Astrocyte (in vitro differentiated cells and primary cell): ENCODE results near the gene ATP10A. TPM values are rescaled to one million over a fixed set of nuclear protein-coding genes. Genes with fewer than 3 reads are reported as not detected.

Experiments
- DNase-seq: peaks from one replicate; pipeline ENCODE4 v3.0.0-alpha.2; 2010; ENCODE audit warnings: low read depth
- FAIRE-seq: peaks from 2 replicates; lab custom pipeline; 2011; peaks lifted over from hg19 to GRCh38; lab: Jason Lieb, UNC
- H2AFZ ChIP-seq: 2 replicates; pipeline ENCODE4 v1.6.0; 2012; ENCODE audit warnings: low read depth, low read length, inconsistent platforms
- H3K27ac ChIP-seq: 2 replicates; pipeline ENCODE4 v1.5.1; 2011; ENCODE audit warnings: low read depth, low read length, inconsistent platforms
- H3K27me3 ChIP-seq: 2 replicates; pipeline ENCODE4 v1.6.0; 2011; ENCODE audit warnings: low read length, inconsistent platforms; ENCODE audit not compliant: insufficient read depth
- H3K36me3 ChIP-seq: 2 replicates; pipeline ENCODE4 v1.5.1; 2011; ENCODE audit warnings: low read length, inconsistent platforms; ENCODE audit not compliant: insufficient read depth
- H3K4me1 ChIP-seq: 2 replicates; pipeline ENCODE4 v1.5.1; 2011; ENCODE audit warnings: low read length, inconsistent platforms; ENCODE audit not compliant: insufficient read depth
- H3K4me2 ChIP-seq: 2 replicates; pipeline ENCODE4 v1.6.0; 2012; ENCODE audit warnings: low read length, inconsistent platforms
- H3K4me3 ChIP-seq: 2 replicates; pipeline ENCODE4 v1.5.1; 2011; ENCODE audit warnings: low read depth, mild to moderate bottlenecking, low read length, inconsistent platforms; ENCODE audit not compliant: insufficient read depth
- H3K79me2 ChIP-seq: 2 replicates; pipeline ENCODE4 v1.6.0; 2012; ENCODE audit warnings: mild to moderate bottlenecking, low read length, inconsistent platforms; ENCODE audit not compliant: insufficient read depth
- H3K9ac ChIP-seq: 2 replicates; pipeline ENCODE4 v1.6.0; 2012; ENCODE audit warnings: mild to moderate bottlenecking, low read length, inconsistent platforms
- H3K9me3 ChIP-seq: 2 replicates; pipeline ENCODE4 v1.5.1; 2012; ENCODE audit warnings: low read depth, mild to moderate bottlenecking, low read length, inconsistent platforms; ENCODE audit not compliant: insufficient read depth
- H4K20me1 ChIP-seq: 2 replicates; pipeline ENCODE4 v1.6.0; 2012; ENCODE audit warnings: low read length, inconsistent platforms; ENCODE audit not compliant: insufficient read depth
- H3K27ac Mint-ChIP-seq: one replicate; pipeline ENCODE4 v1.8.0; 2021; ENCODE audit warnings: mild to moderate bottlenecking, mixed read lengths; ENCODE audit not compliant: unreplicated experiment
- H3K27me3 Mint-ChIP-seq: one replicate; pipeline ENCODE4 v1.8.0; 2021; ENCODE audit warnings: low read depth, mixed read lengths; ENCODE audit not compliant: unreplicated experiment
- H3K36me3 Mint-ChIP-seq: one replicate; pipeline ENCODE4 v1.8.0; 2021; ENCODE audit warnings: low read depth, mixed read lengths; ENCODE audit not compliant: unreplicated experiment
- H3K4me1 Mint-ChIP-seq: one replicate; pipeline ENCODE4 v1.8.0; 2021; ENCODE audit warnings: low read depth, mixed read lengths; ENCODE audit not compliant: unreplicated experiment
- H3K4me3 Mint-ChIP-seq: one replicate; pipeline ENCODE4 v1.8.0; 2021; ENCODE audit warnings: mild to moderate bottlenecking, moderate library complexity, mixed read lengths; ENCODE audit not compliant: unreplicated experiment
- H3K9me3 Mint-ChIP-seq: one replicate; pipeline ENCODE4 v1.8.0; 2021; ENCODE audit warnings: mild to moderate bottlenecking, mixed read lengths; ENCODE audit not compliant: unreplicated experiment
- EZH2 ChIP-seq: IDR thresholded peaks from 2 replicates; pipeline ENCODE4 v1.6.1; 2012; ENCODE audit warnings: mild to moderate bottlenecking, low read length, inconsistent platforms; ENCODE audit not compliant: insufficient read depth
- total RNA-seq: library from RNA; stranded (reverse); gene quantifications from 2 replicates; pipeline ENCODE4 v1.2.1, GENCODE V29; 2021
- TF ChIP-seq, protein P1 (sequence below): IDR thresholded peaks from 2 replicates; pipeline ENCODE4 v1.5.1; 2011; ENCODE audit warnings: low read depth, mild to moderate bottlenecking, inconsistent platforms, low read length, moderate library complexity; ENCODE audit not compliant: insufficient read depth

ATP10A gene
- total RNA-seq, 1 donor from 2014 or later = 21.1 TPM

DNA sequence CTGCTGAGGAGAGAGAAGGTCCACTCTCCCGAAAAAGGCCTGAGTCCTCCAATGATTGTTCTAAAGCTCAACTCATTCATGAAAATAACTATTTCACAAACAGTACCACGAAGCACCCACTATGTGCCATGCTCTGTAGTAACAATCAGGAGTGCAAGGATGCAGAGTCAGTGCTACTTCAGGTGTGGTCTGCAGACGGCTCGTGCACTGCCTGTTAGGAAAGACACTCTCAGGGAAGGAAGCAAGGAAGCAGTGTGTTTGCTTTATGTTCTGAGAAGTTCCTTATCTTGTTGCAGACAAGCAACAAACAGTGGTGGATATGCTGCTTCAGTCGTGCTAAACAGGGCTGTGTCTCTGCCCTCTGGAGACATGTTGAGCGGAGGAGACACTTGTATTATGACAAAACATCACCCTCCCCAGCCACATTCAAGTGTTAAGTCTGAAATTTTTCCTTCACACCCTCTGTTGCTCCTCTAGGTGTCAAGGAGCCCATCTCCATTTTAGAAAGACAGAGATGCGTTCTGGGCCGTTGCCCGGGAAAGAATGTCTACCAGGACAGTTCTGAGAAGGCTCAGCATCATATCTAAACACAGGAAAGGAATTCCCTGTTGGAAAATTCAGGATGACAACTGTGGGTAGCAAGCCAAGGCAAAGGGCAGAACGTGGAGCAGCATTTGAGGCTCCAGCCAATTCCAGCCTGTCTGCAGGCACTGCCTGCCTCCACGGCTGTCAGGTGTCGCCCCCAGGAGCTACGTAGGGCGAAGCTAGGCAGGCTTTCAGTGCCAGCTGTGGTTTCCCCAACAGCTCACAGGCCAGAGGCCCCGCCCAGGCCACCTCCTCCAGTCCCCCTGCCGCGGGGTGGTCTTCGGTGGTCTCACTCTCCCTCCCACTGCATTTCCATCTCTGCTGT is 13.4 kb upstream of the ATP10A start:
- Histone ChIP-seq H3K36me3 (no peaks in the 10 kb centered on the region), H3K4me2 (no peak overlapping the region), H3K9ac (no peak overlapping the region), H3K27ac (no peak overlapping the region), H4K20me1 (no peaks in the 10 kb centered on the region), H3K4me1 (no peaks in the 10 kb centered on the region), H2AFZ (no peak overlapping the region), H3K9me3 (no peaks in the 10 kb centered on the region), H3K27me3 (no peaks in the 10 kb centered on the region), H3K4me3 (no peak overlapping the region), H3K79me2 (no peaks in the 10 kb centered on the region)
- Mint-ChIP-seq H3K9me3 (peaks cover 3% of the 10 kb centered on the region), H3K36me3 (no peaks in the 10 kb centered on the region), H3K27ac (no peak overlapping the region), H3K27me3 (no peaks in the 10 kb centered on the region), H3K4me3 (no peak overlapping the region), H3K4me1 (no peaks in the 10 kb centered on the region)
- FAIRE-seq = no peak
- no peak for TF ChIP-seq EZH2
- TF ChIP-seq, protein P1, sequence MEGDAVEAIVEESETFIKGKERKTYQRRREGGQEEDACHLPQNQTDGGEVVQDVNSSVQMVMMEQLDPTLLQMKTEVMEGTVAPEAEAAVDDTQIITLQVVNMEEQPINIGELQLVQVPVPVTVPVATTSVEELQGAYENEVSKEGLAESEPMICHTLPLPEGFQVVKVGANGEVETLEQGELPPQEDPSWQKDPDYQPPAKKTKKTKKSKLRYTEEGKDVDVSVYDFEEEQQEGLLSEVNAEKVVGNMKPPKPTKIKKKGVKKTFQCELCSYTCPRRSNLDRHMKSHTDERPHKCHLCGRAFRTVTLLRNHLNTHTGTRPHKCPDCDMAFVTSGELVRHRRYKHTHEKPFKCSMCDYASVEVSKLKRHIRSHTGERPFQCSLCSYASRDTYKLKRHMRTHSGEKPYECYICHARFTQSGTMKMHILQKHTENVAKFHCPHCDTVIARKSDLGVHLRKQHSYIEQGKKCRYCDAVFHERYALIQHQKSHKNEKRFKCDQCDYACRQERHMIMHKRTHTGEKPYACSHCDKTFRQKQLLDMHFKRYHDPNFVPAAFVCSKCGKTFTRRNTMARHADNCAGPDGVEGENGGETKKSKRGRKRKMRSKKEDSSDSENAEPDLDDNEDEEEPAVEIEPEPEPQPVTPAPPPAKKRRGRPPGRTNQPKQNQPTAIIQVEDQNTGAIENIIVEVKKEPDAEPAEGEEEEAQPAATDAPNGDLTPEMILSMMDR = no peak
- no peak for DNase-seq

DNA sequence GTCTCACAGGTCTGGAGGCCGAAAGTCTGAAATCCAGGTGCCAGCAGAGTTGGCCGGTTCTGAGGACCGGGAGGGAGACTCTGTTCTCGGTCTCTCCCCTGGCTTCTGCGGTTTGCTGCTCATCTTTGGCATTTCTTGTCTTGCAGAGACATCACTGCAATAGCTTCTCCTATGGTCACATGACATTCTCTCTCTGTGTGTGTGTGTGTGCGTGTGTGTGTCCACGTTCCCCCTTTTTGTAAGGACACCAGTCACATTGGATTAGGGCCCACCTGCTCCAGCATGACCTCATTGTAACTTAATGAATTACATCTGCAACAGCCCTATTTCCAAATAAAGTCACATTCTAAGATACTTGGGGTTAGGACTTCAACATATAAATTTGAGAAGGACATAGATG is 12.4 kb upstream of the ATP10A start:
- no peak overlapping the region for H3K27ac ChIP-seq
- no peaks in the 10 kb centered on the region for H3K79me2 ChIP-seq
- H3K27me3 ChIP-seq = no peaks in the 10 kb centered on the region
- H2AFZ ChIP-seq = no peak overlapping the region
- Mint-ChIP-seq H3K9me3 (peaks cover 3% of the 10 kb centered on the region), H3K27me3 (no peaks in the 10 kb centered on the region), H3K27ac (no peak overlapping the region), H3K36me3 (no peaks in the 10 kb centered on the region), H3K4me1 (no peaks in the 10 kb centered on the region), H3K4me3 (no peak overlapping the region)
- no peak overlapping the region for H3K4me2 ChIP-seq
- H3K9ac ChIP-seq = no peak overlapping the region
- DNase-seq (no peak), FAIRE-seq (no peak)
- H3K4me3 ChIP-seq = no peak overlapping the region
- TF ChIP-seq, protein P1 = no peak
- TF ChIP-seq EZH2 = no peak
- no peaks in the 10 kb centered on the region for H3K4me1 ChIP-seq
- H3K9me3 ChIP-seq = no peaks in the 10 kb centered on the region
- no peaks in the 10 kb centered on the region for H4K20me1 ChIP-seq
- no peaks in the 10 kb centered on the region for H3K36me3 ChIP-seq

DNA sequence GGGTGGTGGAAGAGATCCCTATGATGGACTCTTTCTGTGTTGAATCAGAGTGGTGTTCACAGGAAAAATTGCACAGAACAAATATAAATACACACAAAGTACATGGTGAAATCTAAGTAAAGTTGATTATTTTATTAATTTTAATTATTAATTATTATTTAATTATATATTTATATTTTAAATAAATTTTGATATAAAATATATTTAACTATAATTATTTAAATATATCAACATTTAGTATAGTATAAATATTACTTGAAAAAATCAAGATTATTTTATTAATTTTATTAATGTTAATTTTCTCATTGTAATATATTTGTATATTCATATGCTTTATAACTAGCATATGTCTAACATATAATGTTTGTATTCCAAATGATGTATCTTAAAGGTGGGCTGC is 11.3 kb upstream of the ATP10A start:
- H3K9me3 Mint-ChIP-seq = peaks cover 3% of the 10 kb centered on the region
- Histone ChIP-seq H3K9me3 (no peaks in the 10 kb centered on the region), H4K20me1 (no peaks in the 10 kb centered on the region), H3K4me2 (no peak overlapping the region), H3K9ac (no peak overlapping the region), H3K36me3 (no peaks in the 10 kb centered on the region), H2AFZ (no peak overlapping the region), H3K4me3 (no peak overlapping the region), H3K4me1 (no peaks in the 10 kb centered on the region), H3K27ac (no peak overlapping the region), H3K79me2 (no peaks in the 10 kb centered on the region), H3K27me3 (no peaks in the 10 kb centered on the region)
- H3K27ac Mint-ChIP-seq = no peak overlapping the region
- DNase-seq = no peak
- no peaks in the 10 kb centered on the region for H3K36me3 Mint-ChIP-seq
- peaks cover 2% of the 10 kb centered on the region for H3K27me3 Mint-ChIP-seq
- TF ChIP-seq EZH2 = no peak
- H3K4me1 Mint-ChIP-seq = no peaks in the 10 kb centered on the region
- no peak for FAIRE-seq
- no peak overlapping the region for H3K4me3 Mint-ChIP-seq
